Loucy (cell line): ENCODE data around the gene USP15.
"Not testable (repeated sequence)": the region's sequence is repeated elsewhere in the genome, so short reads cannot be mapped to it uniquely, and the experiment has no call there.

Source experiments
- H2AFZ ChIP-seq: fragments of 200-600 bp; sonication (generic); 2 replicates; pipeline ENCODE4 v1.6.0; 2016; ENCODE audit warnings: antibody characterized with exemption, mild to moderate bottlenecking, low read length, moderate library complexity
- H3F3A ChIP-seq: fragments of 200-600 bp; 2 replicates; pipeline ENCODE4 v1.6.0; 2016; ENCODE audit warnings: antibody characterized with exemption, low read depth, mild to moderate bottlenecking
- H3K27me3 ChIP-seq: fragments of 200-600 bp; sonication (generic); 2 replicates; pipeline ENCODE4 v1.6.1; 2014; ENCODE audit warnings: low read length, mild to moderate bottlenecking; ENCODE audit not compliant: insufficient read depth, poor library complexity, severe bottlenecking
- H3K36me3 ChIP-seq: fragments of 200-600 bp; sonication (generic); 2 replicates; pipeline ENCODE4 v1.6.1; 2016; ENCODE audit warnings: low read length; ENCODE audit not compliant: insufficient read depth
- H3K4me1 ChIP-seq: fragments of 200-600 bp; sonication (generic); 2 replicates; pipeline ENCODE4 v1.5.1; 2014; ENCODE audit warnings: low read length, mild to moderate bottlenecking; ENCODE audit not compliant: insufficient read depth, poor library complexity, severe bottlenecking
- H3K4me2 ChIP-seq: fragments of 200-600 bp; sonication (generic); 2 replicates; pipeline ENCODE4 v1.6.0; 2014; ENCODE audit warnings: antibody characterized with exemption, low read length, low read depth, mild to moderate bottlenecking; ENCODE audit not compliant: poor library complexity, severe bottlenecking
- H3K4me3 ChIP-seq: fragments of 200-600 bp; sonication (generic); 2 replicates; pipeline ENCODE4 v1.5.1; 2014; ENCODE audit warnings: low read length, mild to moderate bottlenecking, mixed read lengths; ENCODE audit not compliant: poor library complexity, severe bottlenecking
- H3K79me2 ChIP-seq: fragments of 200-600 bp; sonication (generic); 2 replicates; pipeline ENCODE4 v1.6.1; 2014; ENCODE audit warnings: low read length; ENCODE audit not compliant: insufficient read depth
- H3K9ac ChIP-seq: fragments of 200-600 bp; sonication (generic); 2 replicates; pipeline ENCODE4 v1.6.0; 2014; ENCODE audit warnings: mild to moderate bottlenecking, low read depth, low read length, moderate library complexity; ENCODE audit not compliant: poor library complexity, severe bottlenecking
- H3K9me2 ChIP-seq: fragments of 200-600 bp; sonication (generic); replicated peaks from 2 replicates; pipeline ENCODE4 v1.6.1; 2016; ENCODE audit warnings: low read depth, low read length, mixed read lengths
- H3K9me3 ChIP-seq: fragments of 200-600 bp; sonication (generic); 2 replicates; pipeline ENCODE4 v1.6.1; 2014; ENCODE audit warnings: mild to moderate bottlenecking, antibody characterized with exemption, low read length, low read depth; ENCODE audit not compliant: insufficient read depth
- H4K20me1 ChIP-seq: fragments of 200-600 bp; sonication (generic); 2 replicates; pipeline ENCODE4 v1.6.0; 2014; ENCODE audit warnings: antibody characterized with exemption, low read length, mild to moderate bottlenecking; ENCODE audit not compliant: insufficient read depth, poor library complexity, severe bottlenecking
- CTCF ChIP-seq: fragments of 200-600 bp; sonication (generic); conservative IDR thresholded peaks from 2 replicates; pipeline ENCODE4 v1.5.1; 2014; ENCODE audit warnings: mild to moderate bottlenecking, antibody characterized with exemption, low read length
- EZH2phosphoT487 ChIP-seq: fragments of 200-600 bp; IDR thresholded peaks from 2 replicates; pipeline ENCODE4 v1.6.1; 2018; ENCODE audit warnings: antibody characterized with exemption, mild to moderate bottlenecking, moderate library complexity, borderline replicate concordance

Gene USP15

DNA sequence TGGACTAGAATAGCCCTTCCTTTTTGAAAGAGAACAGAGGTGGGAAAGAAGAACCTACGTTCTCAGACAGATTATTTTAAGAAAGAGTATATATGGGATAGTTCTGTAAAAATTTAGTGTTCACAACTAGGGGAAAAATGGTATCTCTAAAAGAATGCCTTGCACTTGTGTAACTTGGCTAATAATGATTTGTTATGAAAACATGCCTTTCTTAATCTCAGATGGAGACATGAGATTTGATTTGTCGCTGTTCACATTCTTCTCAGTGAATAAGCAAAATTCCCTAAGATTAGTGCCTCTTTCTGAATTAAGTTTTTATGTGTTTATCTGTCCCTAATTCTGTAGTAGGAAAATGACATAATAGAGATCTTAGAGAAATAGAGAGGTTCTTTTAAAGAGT lies 100.8 kb downstream of the USP15 start:
- H3K4me3 ChIP-seq, result no peak overlapping the region
- H2AFZ ChIP-seq, result no peak overlapping the region
- no peaks in the 10 kb centered on the region for H3K4me1 ChIP-seq
- H3K9me3 ChIP-seq, result no peaks in the 10 kb centered on the region
- no peak overlapping the region for H3K9ac ChIP-seq
- H3K4me2 ChIP-seq, result no peak overlapping the region
- H3K79me2 ChIP-seq, result peaks cover 10% of the 10 kb centered on the region; the same call in 1 of the 2 replicates
- no peaks in the 10 kb centered on the region for H3K27me3 ChIP-seq
- no peaks in the 10 kb centered on the region for H3K9me2 ChIP-seq
- H4K20me1 ChIP-seq, result peaks cover 11% of the 10 kb centered on the region
- TF ChIP-seq CTCF (no peak), EZH2phosphoT487 (no peak)
- H3K36me3 ChIP-seq, result peaks cover 52% of the 10 kb centered on the region; the same call in 1 of the 2 replicates
- H3F3A ChIP-seq, result no peaks in the 10 kb centered on the region

GRCh38 chr12:62363506-62363905 lies 103.3 kb downstream of the USP15 start:
- H3K4me1 ChIP-seq, result no peaks in the 10 kb centered on the region
- no peaks in the 10 kb centered on the region for H3K9me2 ChIP-seq
- H3F3A ChIP-seq, result no peaks in the 10 kb centered on the region
- H3K36me3 ChIP-seq, result peaks cover 38% of the 10 kb centered on the region; the same call in 1 of the 2 replicates
- H3K9ac ChIP-seq, result no peak overlapping the region
- H3K4me3 ChIP-seq, result no peak overlapping the region
- peaks cover 25% of the 10 kb centered on the region for H3K79me2 ChIP-seq
- peaks cover 11% of the 10 kb centered on the region for H4K20me1 ChIP-seq
- no peak overlapping the region for H2AFZ ChIP-seq
- no peaks in the 10 kb centered on the region for H3K27me3 ChIP-seq
- no peak overlapping the region for H3K4me2 ChIP-seq
- no peaks in the 10 kb centered on the region for H3K9me3 ChIP-seq
- no peak for TF ChIP-seq EZH2phosphoT487

DNA sequence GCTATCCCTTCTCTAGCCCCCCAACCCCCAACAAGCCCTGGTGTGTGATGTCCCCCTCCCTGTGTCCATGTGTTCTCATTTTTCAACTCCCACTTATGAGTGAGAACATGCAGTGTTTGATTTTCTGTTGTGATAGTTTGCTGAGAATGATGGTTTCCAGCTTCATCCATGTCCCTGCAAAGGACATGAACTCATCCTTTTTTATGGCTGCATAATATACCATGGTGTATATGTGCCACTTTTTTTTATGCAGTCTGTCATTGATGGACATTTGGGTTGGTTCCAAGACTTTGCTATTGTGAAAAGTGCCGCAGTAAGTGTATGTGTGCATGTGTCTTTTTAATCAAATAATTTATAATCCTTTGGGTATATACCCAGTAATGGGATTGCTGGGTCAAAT lies 104.5 kb downstream of the USP15 start:
- not testable (repeated sequence) for H3K9ac ChIP-seq, H3K4me3 ChIP-seq, H3K9me3 ChIP-seq, H3K27me3 ChIP-seq, H2AFZ ChIP-seq, H3K9me2 ChIP-seq, H3K4me1 ChIP-seq, H3K4me2 ChIP-seq, H3F3A ChIP-seq
- H3K79me2 ChIP-seq, result peaks cover 36% of the 10 kb centered on the region
- peaks cover 11% of the 10 kb centered on the region for H4K20me1 ChIP-seq
- H3K36me3 ChIP-seq, result peaks cover 32% of the 10 kb centered on the region; the same call in 1 of the 2 replicates

GRCh38 chr12:62365846-62366245 lies 105.6 kb downstream of the USP15 start:
- not testable (repeated sequence) for H3K4me2 ChIP-seq, H4K20me1 ChIP-seq
- H3K79me2 ChIP-seq, result peaks cover 45% of the 10 kb centered on the region

GRCh38 chr12:62368430-62369223 lies 108.4 kb downstream of the USP15 start:
- H3K4me1 ChIP-seq, H3K4me2 ChIP-seq, H3F3A ChIP-seq, H4K20me1 ChIP-seq, H3K4me3 ChIP-seq, H3K9ac ChIP-seq, H3K9me2 ChIP-seq, H3K27me3 ChIP-seq, H3K9me3 ChIP-seq, H2AFZ ChIP-seq: not testable (repeated sequence)
- Histone ChIP-seq H3K36me3 (peaks cover 30% of the 10 kb centered on the region; the same call in 1 of the 2 replicates), H3K79me2 (peaks cover 50% of the 10 kb centered on the region)

More at GRCh38 chr12:62365846-62366245, 105.6 kb downstream of the USP15 start:
- H3K4me1 ChIP-seq, H3K27me3 ChIP-seq, H3K9me3 ChIP-seq, H3K4me3 ChIP-seq, H3K9me2 ChIP-seq, H3K9ac ChIP-seq, H3F3A ChIP-seq, H2AFZ ChIP-seq: not testable (repeated sequence)
- peaks cover 33% of the 10 kb centered on the region; the same call in 1 of the 2 replicates for H3K36me3 ChIP-seq
